Loucy (cell line): ENCODE results near the gene FAM114A2.

Source experiments
- EZH2phosphoT487 ChIP-seq: fragments of 200-600 bp; IDR thresholded peaks from 2 replicates; pipeline ENCODE4 v1.6.1; 2018; ENCODE audit warnings: antibody characterized with exemption, mild to moderate bottlenecking, moderate library complexity, borderline replicate concordance
- TF ChIP-seq, protein P1 (sequence below): fragments of 200-600 bp; sonication (generic); conservative IDR thresholded peaks from 2 replicates; pipeline ENCODE4 v1.5.1; 2014; ENCODE audit warnings: mild to moderate bottlenecking, antibody characterized with exemption, low read length

DNA sequence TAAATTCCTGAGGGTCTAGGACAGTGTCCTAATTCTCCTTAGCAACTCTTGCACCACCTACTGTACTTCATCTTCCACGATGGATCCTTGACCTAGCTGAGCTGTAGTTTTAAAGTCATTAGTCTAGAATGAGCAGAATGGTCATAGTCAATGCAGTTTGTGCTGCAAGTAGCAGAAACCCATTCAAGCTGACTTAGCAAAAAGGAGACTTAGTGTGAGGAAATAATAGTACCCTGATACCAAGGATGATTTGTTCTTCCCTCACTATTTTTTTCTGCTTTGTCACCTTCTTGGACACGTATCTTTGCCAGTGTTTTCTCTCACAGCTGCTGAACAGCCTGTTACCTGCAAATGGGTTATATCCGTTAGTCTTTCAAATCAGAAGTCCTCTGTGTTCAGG lies 5.4 kb upstream of the FAM114A2 start:
- TF ChIP-seq, protein P1, sequence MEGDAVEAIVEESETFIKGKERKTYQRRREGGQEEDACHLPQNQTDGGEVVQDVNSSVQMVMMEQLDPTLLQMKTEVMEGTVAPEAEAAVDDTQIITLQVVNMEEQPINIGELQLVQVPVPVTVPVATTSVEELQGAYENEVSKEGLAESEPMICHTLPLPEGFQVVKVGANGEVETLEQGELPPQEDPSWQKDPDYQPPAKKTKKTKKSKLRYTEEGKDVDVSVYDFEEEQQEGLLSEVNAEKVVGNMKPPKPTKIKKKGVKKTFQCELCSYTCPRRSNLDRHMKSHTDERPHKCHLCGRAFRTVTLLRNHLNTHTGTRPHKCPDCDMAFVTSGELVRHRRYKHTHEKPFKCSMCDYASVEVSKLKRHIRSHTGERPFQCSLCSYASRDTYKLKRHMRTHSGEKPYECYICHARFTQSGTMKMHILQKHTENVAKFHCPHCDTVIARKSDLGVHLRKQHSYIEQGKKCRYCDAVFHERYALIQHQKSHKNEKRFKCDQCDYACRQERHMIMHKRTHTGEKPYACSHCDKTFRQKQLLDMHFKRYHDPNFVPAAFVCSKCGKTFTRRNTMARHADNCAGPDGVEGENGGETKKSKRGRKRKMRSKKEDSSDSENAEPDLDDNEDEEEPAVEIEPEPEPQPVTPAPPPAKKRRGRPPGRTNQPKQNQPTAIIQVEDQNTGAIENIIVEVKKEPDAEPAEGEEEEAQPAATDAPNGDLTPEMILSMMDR, result no peak
- no peak for TF ChIP-seq EZH2phosphoT487
